ENCODE measurements around the gene PLEKHA7.
"Not testable (repeated sequence)": the region's sequence is repeated elsewhere in the genome, so short reads cannot be mapped to it uniquely, and the experiment has no call there.

PLEKHA7 gene

DNA sequence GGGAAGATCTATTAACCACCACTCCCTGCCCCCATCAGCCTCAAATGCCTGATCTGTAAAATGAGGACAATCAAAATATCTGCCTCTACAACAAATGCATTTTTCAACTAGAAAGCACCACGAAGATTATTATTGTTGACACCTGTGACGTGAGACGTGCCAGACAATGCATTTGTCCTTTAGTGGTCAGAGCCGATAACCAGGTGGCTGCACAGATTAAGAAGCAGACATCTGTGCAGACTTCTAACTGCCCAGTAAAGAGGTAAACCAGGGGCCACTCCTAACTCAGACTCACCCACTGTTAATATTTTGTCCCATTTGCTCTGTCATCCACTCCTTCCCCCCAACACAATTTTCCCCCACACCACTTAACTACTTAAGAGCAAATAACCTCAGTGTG lies 11.7 kb downstream of the PLEKHA7 start:
- H3K4me3 ChIP-seq (ENCODE audit: low read depth, low read length): no peak overlapping the region

DNA sequence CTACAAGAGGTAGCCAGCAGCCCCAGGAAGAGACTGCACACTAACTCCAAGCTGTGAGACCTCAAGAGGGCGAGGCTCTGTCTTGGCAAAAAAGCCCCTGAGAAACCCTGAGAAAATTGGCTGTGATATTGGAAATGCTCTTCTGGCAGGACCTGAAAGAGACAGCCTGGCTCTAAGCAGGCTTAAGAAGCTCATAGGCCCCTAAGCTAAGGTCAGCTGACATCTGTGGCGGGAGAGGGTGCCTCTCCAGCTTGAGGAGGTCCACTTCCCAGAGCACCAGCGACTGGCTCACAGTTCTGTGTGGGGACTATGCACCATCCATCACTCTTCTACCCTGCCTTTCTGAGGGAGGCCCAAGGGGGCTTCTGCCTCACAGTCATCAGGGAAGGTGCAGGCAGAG lies 12.4 kb downstream of the PLEKHA7 start:
- TF ChIP-seq, protein P1, sequence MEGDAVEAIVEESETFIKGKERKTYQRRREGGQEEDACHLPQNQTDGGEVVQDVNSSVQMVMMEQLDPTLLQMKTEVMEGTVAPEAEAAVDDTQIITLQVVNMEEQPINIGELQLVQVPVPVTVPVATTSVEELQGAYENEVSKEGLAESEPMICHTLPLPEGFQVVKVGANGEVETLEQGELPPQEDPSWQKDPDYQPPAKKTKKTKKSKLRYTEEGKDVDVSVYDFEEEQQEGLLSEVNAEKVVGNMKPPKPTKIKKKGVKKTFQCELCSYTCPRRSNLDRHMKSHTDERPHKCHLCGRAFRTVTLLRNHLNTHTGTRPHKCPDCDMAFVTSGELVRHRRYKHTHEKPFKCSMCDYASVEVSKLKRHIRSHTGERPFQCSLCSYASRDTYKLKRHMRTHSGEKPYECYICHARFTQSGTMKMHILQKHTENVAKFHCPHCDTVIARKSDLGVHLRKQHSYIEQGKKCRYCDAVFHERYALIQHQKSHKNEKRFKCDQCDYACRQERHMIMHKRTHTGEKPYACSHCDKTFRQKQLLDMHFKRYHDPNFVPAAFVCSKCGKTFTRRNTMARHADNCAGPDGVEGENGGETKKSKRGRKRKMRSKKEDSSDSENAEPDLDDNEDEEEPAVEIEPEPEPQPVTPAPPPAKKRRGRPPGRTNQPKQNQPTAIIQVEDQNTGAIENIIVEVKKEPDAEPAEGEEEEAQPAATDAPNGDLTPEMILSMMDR (IDR thresholded peaks at IDR 0.05; ENCODE audit: low read depth, low read length): no peak
- Histone ChIP-seq H3K9me3 (no peaks in the 10 kb centered on the region), H3K4me3 (ENCODE audit: low read depth, low read length) (no peak overlapping the region), H3K36me3 (no peaks in the 10 kb centered on the region), H3K27me3 (no peaks in the 10 kb centered on the region), H3K4me1 (no peaks in the 10 kb centered on the region)
- no peak for DNase-seq

More for the DNA sequence above, 11.7 kb downstream of the PLEKHA7 start:
- TF ChIP-seq, protein P1 (IDR thresholded peaks at IDR 0.05; ENCODE audit: low read depth, low read length): no peak
- H3K27me3 ChIP-seq: no peaks in the 10 kb centered on the region
- no peaks in the 10 kb centered on the region for H3K9me3 ChIP-seq
- no peaks in the 10 kb centered on the region for H3K4me1 ChIP-seq
- no peak for DNase-seq
- no peaks in the 10 kb centered on the region for H3K36me3 ChIP-seq

DNA sequence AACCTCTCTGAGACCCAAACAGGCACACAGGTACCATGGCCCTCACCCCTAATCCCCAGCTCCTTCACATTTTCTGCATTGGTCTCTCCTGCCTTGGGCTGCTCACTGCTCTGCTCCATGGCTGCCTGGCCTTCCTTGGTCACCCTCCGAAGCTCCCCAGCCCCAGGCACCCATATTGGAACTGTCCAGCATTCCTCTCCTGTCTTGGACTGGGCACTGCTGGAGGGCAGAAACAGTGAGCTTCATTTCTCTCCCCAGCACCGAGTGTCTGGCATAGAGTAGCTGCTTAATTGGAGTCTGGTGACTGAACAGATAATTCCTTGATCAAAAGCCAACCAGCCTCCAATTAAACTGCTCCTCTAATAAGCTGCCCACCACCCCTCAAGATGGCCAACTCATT lies 13.2 kb downstream of the PLEKHA7 start:
- DNase-seq: no peak
- Histone ChIP-seq H3K4me3 (ENCODE audit: low read depth, low read length) (no peak overlapping the region), H3K27me3 (no peaks in the 10 kb centered on the region), H3K4me1 (no peaks in the 10 kb centered on the region), H3K36me3 (no peaks in the 10 kb centered on the region), H3K9me3 (no peaks in the 10 kb centered on the region)
- TF ChIP-seq, protein P1 (IDR thresholded peaks at IDR 0.05; ENCODE audit: low read depth, low read length): no peak

DNA sequence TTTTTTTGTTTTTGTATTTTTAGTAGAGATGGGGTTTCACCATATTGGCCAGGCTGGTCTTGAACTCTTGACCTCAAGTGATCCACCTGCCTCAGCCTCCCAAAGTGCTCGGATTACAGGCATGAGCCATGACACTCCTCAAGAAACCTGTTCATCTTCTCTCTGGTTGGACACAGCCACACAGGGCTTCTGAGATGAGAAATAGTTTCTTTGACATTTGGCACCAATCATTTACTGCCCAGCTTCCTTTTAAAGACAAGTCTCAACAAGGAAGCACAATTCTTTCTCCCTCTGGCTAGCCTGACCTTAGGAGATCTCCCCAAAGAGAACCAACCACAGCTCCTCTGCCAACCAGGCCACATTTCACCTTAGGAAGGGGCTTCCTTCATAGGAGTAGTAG lies 14.0 kb downstream of the PLEKHA7 start:
- H3K36me3 ChIP-seq; H3K4me1 ChIP-seq; H3K9me3 ChIP-seq; DNase-seq; H3K4me3 ChIP-seq (ENCODE audit: low read depth, low read length); H3K27me3 ChIP-seq: not testable (repeated sequence)

DNA sequence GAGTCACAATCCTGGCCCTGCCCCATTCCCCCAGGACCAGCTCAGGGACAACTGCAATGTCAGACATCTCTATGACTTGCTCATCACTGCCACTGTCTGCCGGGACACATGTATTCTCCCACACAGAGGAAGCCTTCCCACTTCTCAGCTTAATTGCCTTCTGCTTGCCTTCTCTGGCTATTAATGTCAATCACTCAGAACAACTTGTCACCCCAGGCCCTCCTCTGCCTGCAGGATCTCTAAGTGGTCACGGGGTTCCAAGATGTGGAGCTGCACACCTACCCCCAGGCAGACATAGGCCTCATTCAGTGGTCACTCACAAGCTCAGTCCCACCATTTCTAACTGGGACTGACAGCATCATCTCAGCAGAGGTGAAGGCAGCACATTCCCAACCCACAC lies 15.1 kb downstream of the PLEKHA7 start:
- Histone ChIP-seq H3K9me3 (no peaks in the 10 kb centered on the region), H3K27me3 (no peaks in the 10 kb centered on the region), H3K4me1 (no peaks in the 10 kb centered on the region), H3K4me3 (ENCODE audit: low read depth, low read length) (no peak overlapping the region), H3K36me3 (no peaks in the 10 kb centered on the region)
- TF ChIP-seq, protein P1 (IDR thresholded peaks at IDR 0.05; ENCODE audit: low read depth, low read length): no peak
- DNase-seq: no peak

DNA sequence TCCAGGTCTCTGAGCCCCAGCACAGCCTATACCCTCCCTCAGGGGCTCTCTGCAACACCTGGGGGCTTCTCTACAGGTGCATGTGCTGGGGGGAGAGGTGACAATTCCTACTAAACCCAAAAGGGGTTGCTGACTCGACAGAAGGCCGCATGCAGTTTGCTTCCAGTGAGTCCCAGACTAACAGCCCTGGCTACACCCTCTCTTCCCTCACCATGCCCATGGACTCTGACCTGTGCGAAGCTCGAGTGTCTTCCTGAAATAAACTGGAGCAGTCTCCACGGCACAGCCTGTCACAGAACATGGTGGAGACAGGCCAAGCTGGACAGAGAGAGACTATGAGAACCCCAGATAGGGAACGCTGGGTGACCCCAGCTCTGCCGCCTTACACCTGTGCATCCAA lies 16.6 kb downstream of the PLEKHA7 start:
- H3K4me3 ChIP-seq (ENCODE audit: low read depth, low read length): no peak overlapping the region
- no peak for DNase-seq
- no peaks in the 10 kb centered on the region for H3K9me3 ChIP-seq
- H3K4me1 ChIP-seq: no peaks in the 10 kb centered on the region
- no peaks in the 10 kb centered on the region for H3K27me3 ChIP-seq
- H3K36me3 ChIP-seq: no peaks in the 10 kb centered on the region
- TF ChIP-seq, protein P1 (IDR thresholded peaks at IDR 0.05; ENCODE audit: low read depth, low read length): no peak

DNA sequence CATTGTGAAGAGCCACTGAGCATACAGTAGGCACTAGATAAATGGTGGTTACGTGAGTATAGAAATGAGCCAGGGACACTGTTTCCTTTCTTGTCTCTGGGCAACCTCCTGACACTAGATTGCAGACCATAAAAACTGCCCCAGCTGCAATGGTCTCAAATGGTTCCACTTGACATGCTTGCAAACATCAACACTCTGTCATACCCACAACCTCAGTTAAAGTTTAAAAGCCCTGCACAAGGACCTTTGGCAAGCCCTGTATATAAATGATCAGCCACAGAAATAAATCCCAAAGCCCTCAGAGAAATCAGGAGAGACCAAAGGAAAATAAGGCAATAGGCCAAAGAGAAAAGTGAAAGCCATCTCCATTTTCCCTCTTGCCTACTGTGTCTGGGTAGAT lies 20.7 kb downstream of the PLEKHA7 start:
- Histone ChIP-seq H3K4me1 (no peaks in the 10 kb centered on the region), H3K36me3 (no peaks in the 10 kb centered on the region), H3K9me3 (no peaks in the 10 kb centered on the region), H3K27me3 (no peaks in the 10 kb centered on the region), H3K4me3 (ENCODE audit: low read depth, low read length) (no peak overlapping the region)
- TF ChIP-seq, protein P1 (IDR thresholded peaks at IDR 0.05; ENCODE audit: low read depth, low read length): no peak
- no peak for DNase-seq

Data from BE2C (cell line).